ENCODE measurements around the gene ATG9A.

Gene ATG9A

DNA sequence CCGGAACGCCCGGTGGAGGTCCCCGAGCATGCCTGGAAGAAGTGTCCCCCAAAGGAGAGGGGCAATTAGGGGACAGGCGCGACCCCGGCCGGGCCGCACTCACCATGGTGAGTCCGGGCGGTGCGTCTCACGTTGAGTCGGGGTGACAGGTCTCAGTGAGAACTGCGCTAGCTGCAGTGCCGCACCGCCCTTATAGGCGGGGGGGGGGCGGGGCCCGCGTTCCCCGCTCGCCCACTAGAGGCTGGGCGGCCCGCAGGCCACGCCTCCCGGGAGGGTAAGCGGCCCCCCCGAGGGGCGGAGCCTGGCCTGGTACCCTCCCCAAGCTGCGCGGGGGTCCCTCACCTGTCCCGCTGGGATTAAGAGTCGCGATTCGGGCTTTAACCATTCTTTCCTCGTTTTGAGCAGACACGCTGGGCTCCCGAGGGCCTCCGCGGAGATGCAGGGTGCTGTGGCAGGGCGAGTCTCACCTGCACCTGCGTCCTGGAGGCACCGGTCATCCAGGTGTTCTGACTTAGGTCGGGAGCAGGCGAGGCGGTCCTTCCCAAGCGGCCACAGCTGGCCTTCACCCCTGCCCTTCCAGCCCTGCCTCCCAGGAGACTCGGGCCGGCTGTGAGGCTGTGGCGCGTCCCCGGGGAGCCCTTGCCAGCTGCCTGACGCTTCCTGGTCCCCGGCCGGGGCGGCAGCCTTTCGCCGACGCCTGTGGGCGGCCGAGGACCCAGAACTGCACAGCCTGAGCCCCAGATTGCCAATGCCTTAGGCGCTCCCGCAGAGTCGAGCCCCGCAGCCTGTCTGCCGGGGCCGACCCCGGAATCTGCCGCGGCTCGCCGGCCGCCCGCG is 24.5 kb upstream of the ATG9A start, which contains the start of gene TUBA4A (continued):
- TF ChIP-seq ZNF707 (tag by site-specific recombination; IDR thresholded peaks at IDR 0.05) = no peak
- TF ChIP-seq GLIS1 (tag by site-specific recombination; IDR thresholded peaks at IDR 0.05) = peak; percentile 92
- no peak for TF ChIP-seq ZNF514 (tag by site-specific recombination; IDR thresholded peaks at IDR 0.05)
- peak; percentile 88 for TF ChIP-seq ZIC2 (tag by site-specific recombination; IDR thresholded peaks at IDR 0.05)
- TF ChIP-seq, protein P1, sequence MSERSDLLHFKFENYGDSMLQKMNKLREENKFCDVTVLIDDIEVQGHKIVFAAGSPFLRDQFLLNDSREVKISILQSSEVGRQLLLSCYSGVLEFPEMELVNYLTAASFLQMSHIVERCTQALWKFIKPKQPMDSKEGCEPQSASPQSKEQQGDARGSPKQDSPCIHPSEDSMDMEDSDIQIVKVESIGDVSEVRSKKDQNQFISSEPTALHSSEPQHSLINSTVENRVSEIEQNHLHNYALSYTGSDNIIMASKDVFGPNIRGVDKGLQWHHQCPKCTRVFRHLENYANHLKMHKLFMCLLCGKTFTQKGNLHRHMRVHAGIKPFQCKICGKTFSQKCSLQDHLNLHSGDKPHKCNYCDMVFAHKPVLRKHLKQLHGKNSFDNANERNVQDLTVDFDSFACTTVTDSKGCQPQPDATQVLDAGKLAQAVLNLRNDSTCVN (tag by site-specific recombination; optimal IDR thresholded peaks at IDR 0.05) = peak; percentile 56
- TF ChIP-seq ZNF221 (tag by site-specific recombination; IDR thresholded peaks at IDR 0.05; ENCODE audit: borderline replicate concordance) = no peak
- no peak for TF ChIP-seq MEIS1 (CRISPR knock-in tag; IDR thresholded peaks at IDR 0.05; ENCODE audit: borderline replicate concordance)
- no peak for TF ChIP-seq ZNF549 (tag by site-specific recombination; IDR thresholded peaks at IDR 0.05)
- no peak for TF ChIP-seq ZNF843 (tag by site-specific recombination; IDR thresholded peaks at IDR 0.05)
- TF ChIP-seq ZNF558 (tag by site-specific recombination; IDR thresholded peaks at IDR 0.05) = no peak
- no peak for TF ChIP-seq ZNF629 (tag by site-specific recombination; IDR thresholded peaks at IDR 0.05)
- no peak for TF ChIP-seq ZNF610 (tag by site-specific recombination; IDR thresholded peaks at IDR 0.05; ENCODE audit: borderline replicate concordance)
- TF ChIP-seq OVOL3 (tag by site-specific recombination; IDR thresholded peaks at IDR 0.05) = no peak
- TF ChIP-seq ZNF169 (tag by site-specific recombination; IDR thresholded peaks at IDR 0.05) = no peak
- no peak for TF ChIP-seq ZFP69B (tag by site-specific recombination; IDR thresholded peaks at IDR 0.05)
- TF ChIP-seq, protein P2, sequence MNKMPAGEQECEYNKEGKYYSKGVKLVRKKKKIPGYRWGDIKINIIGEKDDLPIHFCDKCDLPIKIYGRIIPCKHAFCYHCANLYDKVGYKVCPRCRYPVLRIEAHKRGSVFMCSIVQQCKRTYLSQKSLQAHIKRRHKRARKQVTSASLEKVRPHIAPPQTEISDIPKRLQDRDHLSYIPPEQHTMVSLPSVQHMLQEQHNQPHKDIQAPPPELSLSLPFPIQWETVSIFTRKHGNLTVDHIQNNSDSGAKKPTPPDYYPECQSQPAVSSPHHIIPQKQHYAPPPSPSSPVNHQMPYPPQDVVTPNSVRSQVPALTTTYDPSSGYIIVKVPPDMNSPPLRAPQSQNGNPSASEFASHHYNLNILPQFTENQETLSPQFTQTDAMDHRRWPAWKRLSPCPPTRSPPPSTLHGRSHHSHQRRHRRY (tag by site-specific recombination; IDR thresholded peaks at IDR 0.05) = no peak
- TF ChIP-seq ZNF274 (IDR thresholded peaks at IDR 0.05; ENCODE audit: low read length) = no peak
- TF ChIP-seq ZNF274 (tag by site-specific recombination; IDR thresholded peaks at IDR 0.05; ENCODE audit: borderline replicate concordance) = no peak
- TF ChIP-seq, protein P3, sequence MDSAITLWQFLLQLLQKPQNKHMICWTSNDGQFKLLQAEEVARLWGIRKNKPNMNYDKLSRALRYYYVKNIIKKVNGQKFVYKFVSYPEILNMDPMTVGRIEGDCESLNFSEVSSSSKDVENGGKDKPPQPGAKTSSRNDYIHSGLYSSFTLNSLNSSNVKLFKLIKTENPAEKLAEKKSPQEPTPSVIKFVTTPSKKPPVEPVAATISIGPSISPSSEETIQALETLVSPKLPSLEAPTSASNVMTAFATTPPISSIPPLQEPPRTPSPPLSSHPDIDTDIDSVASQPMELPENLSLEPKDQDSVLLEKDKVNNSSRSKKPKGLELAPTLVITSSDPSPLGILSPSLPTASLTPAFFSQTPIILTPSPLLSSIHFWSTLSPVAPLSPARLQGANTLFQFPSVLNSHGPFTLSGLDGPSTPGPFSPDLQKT (IDR thresholded peaks at IDR 0.05; ENCODE audit: borderline replicate concordance, low read depth, low read length) = no peak
- TF ChIP-seq, protein P4, sequence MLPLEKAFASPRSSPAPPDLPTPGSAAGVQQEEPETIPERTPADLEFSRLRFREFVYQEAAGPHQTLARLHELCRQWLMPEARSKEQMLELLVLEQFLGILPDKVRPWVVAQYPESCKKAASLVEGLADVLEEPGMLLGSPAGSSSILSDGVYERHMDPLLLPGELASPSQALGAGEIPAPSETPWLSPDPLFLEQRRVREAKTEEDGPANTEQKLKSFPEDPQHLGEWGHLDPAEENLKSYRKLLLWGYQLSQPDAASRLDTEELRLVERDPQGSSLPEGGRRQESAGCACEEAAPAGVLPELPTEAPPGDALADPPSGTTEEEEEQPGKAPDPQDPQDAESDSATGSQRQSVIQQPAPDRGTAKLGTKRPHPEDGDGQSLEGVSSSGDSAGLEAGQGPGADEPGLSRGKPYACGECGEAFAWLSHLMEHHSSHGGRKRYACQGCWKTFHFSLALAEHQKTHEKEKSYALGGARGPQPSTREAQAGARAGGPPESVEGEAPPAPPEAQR (tag by site-specific recombination; IDR thresholded peaks at IDR 0.05) = no peak
- peak; percentile 20; the same call in 1 of the 2 replicates for TF ChIP-seq ZBTB8A (tag by site-specific recombination; IDR thresholded peaks at IDR 0.05)
- TF ChIP-seq ZNF211 (tag by site-specific recombination; IDR thresholded peaks at IDR 0.05; ENCODE audit: low read depth) = no peak
- TF ChIP-seq HOXC10 (CRISPR knock-in tag; IDR thresholded peaks at IDR 0.05) = no peak
- no peak for TF ChIP-seq ZNF544 (tag by site-specific recombination; IDR thresholded peaks at IDR 0.05)
- no peak for TF ChIP-seq KLF1 (tag by site-specific recombination; IDR thresholded peaks at IDR 0.05)
- no peak for TF ChIP-seq ZSCAN16 (tag by site-specific recombination; IDR thresholded peaks at IDR 0.05)
- TF ChIP-seq HOXD13 (CRISPR knock-in tag; IDR thresholded peaks at IDR 0.05; ENCODE audit: borderline replicate concordance) = no peak
- no peak for TF ChIP-seq ZNF10 (tag by site-specific recombination; IDR thresholded peaks at IDR 0.05)
- 0 out of 2 replicates have a peak, but pooled peaks have one; percentile 19 for TF ChIP-seq BCL11A (tag by site-specific recombination; IDR thresholded peaks at IDR 0.05; ENCODE audit: low read depth)
- TF ChIP-seq, protein P5, sequence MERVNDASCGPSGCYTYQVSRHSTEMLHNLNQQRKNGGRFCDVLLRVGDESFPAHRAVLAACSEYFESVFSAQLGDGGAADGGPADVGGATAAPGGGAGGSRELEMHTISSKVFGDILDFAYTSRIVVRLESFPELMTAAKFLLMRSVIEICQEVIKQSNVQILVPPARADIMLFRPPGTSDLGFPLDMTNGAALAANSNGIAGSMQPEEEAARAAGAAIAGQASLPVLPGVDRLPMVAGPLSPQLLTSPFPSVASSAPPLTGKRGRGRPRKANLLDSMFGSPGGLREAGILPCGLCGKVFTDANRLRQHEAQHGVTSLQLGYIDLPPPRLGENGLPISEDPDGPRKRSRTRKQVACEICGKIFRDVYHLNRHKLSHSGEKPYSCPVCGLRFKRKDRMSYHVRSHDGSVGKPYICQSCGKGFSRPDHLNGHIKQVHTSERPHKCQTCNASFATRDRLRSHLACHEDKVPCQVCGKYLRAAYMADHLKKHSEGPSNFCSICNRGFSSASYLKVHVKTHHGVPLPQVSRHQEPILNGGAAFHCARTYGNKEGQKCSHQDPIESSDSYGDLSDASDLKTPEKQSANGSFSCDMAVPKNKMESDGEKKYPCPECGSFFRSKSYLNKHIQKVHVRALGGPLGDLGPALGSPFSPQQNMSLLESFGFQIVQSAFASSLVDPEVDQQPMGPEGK (tag by site-specific recombination; IDR thresholded peaks at IDR 0.05) = peak; percentile 84
- TF ChIP-seq, protein P6, sequence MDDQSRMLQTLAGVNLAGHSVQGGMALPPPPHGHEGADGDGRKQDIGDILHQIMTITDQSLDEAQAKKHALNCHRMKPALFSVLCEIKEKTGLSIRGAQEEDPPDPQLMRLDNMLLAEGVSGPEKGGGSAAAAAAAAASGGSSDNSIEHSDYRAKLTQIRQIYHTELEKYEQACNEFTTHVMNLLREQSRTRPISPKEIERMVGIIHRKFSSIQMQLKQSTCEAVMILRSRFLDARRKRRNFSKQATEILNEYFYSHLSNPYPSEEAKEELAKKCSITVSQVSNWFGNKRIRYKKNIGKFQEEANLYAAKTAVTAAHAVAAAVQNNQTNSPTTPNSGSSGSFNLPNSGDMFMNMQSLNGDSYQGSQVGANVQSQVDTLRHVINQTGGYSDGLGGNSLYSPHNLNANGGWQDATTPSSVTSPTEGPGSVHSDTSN (CRISPR knock-in tag; IDR thresholded peaks at IDR 0.05) = no peak
- peak; percentile 82 for TF ChIP-seq ZBTB20 (tag by site-specific recombination; IDR thresholded peaks at IDR 0.05)

All from HEK293 (cell line).